ENCODE results near the gene NT5C1A.

The NT5C1A gene

DNA sequence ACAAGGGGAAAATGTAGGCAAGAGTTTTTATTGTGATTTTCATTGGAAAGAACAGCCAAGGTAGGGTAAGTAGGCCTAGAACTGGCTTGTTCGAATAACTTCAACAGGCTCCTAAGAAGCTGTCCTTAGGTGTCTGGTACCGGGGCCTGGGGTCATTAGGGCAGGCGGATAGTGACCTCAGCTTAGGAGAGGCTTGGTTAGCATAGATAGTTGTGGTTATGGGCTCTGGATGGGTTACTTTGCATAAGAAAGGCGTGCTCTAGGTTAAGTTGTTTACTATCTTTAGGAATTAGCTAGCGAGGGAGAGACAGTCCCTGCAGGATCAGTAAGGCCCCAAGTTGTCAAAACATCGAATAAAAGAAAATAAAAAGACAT, 40.0 kb upstream of the NT5C1A start:
- DNase-seq (ENCODE audit: low read depth, low spot score) = no peak
- ChIA-PET POLR2A (no interaction called here), CTCF (interaction anchor here (0.9 to 13.5 kb wide), 5 partner anchors 15 to 104 kb away, joined by 3 to 182 read pairs (median 4); no protein-coding TSS in a partner anchor)
- H3K4me3 ChIP-seq (ENCODE audit: low read depth, low read length) = no peak overlapping the region
- TF ChIP-seq, protein P1, sequence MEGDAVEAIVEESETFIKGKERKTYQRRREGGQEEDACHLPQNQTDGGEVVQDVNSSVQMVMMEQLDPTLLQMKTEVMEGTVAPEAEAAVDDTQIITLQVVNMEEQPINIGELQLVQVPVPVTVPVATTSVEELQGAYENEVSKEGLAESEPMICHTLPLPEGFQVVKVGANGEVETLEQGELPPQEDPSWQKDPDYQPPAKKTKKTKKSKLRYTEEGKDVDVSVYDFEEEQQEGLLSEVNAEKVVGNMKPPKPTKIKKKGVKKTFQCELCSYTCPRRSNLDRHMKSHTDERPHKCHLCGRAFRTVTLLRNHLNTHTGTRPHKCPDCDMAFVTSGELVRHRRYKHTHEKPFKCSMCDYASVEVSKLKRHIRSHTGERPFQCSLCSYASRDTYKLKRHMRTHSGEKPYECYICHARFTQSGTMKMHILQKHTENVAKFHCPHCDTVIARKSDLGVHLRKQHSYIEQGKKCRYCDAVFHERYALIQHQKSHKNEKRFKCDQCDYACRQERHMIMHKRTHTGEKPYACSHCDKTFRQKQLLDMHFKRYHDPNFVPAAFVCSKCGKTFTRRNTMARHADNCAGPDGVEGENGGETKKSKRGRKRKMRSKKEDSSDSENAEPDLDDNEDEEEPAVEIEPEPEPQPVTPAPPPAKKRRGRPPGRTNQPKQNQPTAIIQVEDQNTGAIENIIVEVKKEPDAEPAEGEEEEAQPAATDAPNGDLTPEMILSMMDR (IDR thresholded peaks at IDR 0.05; ENCODE audit: insufficient read depth, low read length, missing control alignments) = no peak

DNA sequence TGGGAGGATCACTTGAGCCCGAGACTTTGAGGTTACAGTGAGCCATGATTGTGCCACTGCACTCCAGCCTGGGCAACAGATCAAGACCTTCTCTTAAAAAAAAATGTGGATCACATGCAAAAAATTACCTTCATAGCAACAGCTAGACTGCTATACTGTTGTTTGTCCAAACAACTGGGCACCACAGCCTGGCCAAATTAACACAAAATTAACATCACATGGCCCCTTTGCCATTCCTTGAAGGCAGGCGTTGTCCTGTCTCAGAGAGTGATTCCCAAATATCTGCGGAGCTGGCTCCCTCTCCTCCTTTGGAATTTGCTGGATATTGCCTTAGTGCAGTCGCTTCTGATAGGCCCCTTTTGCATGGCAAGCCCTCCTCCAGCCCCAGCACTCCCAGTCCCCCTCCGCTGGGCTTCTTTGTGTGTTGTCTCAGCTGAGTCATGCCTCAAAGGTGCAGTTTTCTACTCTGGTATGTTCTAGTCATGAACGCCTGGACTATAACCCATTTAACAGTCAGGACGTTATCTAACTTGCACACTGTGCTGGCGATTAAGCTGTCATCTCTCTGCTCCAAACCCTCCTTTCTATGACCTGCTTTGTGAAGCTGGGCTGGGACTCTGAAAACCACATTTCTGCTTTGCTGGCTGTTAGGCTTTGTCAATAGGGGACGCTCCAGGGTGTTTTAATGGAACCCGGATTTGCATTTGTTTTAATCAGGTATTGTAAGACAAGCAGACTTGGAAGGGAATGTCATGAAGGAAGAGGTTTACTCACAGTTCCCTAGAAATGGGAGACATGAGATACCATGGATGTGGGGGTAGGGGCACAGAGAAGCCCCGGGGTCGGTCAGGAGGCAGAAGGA, 39.4 kb upstream of the NT5C1A start:
- H3K4me3 ChIP-seq (ENCODE audit: low read depth, low read length) = no peak overlapping the region
- DNase-seq (ENCODE audit: low read depth, low spot score) = no peak
- POLR2A ChIA-PET = no interaction called here
- TF ChIP-seq, protein P1 (IDR thresholded peaks at IDR 0.05; ENCODE audit: insufficient read depth, low read length, missing control alignments) = no peak
- CTCF ChIA-PET = interaction anchor here (0.9 to 13.5 kb wide), 4 partner anchors 9 to 104 kb away, joined by 4 to 182 read pairs (median 6); no protein-coding TSS in a partner anchor

DNA sequence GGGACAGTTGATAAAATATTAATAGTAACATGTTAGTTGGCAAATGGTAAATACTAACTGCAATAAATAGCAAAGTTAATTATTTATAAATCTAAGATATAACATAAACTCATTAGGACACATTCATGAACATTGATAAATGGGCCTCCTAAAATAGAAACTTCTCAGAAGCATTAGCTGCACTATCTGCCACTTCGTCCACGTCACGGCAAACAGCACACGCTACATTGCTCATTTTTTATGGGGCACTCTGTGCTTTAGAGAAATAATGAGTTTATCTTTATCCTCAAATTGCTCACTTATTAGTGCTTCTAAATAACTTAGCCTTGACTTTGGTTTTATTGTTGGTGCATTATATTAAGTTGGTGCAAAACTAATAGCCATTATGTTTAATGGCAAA, 35.6 kb upstream of the NT5C1A start:
- DNase-seq (ENCODE audit: low read depth, low spot score) = no peak
- TF ChIP-seq, protein P1 (IDR thresholded peaks at IDR 0.05; ENCODE audit: insufficient read depth, low read length, missing control alignments) = no peak
- H3K4me3 ChIP-seq (ENCODE audit: low read depth, low read length) = no peak overlapping the region
- POLR2A ChIA-PET = no interaction called here
- CTCF ChIA-PET = interaction anchor here (1.0 kb wide), 1 partner anchor 101 kb away, joined by 4 read pairs; no protein-coding TSS in a partner anchor

DNA sequence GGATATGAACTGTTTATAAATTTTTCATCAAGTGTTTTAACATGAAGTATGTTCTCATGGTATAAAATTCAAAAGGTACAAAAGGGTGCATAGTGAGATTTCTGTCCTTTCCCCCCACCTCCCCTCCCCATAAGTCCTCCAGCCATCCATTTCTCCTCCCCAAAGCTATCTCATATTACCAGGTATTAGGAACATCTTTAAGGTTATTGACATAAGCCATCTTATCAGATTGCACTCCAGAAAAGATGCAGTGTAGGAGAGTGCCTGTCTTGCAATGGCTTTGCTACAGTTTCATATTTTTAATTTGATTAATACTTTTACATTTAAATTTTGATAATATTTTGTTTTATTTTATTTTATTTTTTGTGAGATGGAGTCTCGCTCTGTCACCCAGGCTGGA, 32.9 kb upstream of the NT5C1A start:
- H3K4me3 ChIP-seq (ENCODE audit: low read depth, low read length) = no peak overlapping the region
- POLR2A ChIA-PET = no interaction called here
- CTCF ChIA-PET = interaction anchor here (0.6 to 3.2 kb wide), 5 partner anchors 11 to 98 kb away, joined by 3 to 11 read pairs (median 4); partner anchors contain the start of gene NT5C1A
- no peak for DNase-seq (ENCODE audit: low read depth, low spot score)
- TF ChIP-seq, protein P1 (IDR thresholded peaks at IDR 0.05; ENCODE audit: insufficient read depth, low read length, missing control alignments) = no peak

DNA sequence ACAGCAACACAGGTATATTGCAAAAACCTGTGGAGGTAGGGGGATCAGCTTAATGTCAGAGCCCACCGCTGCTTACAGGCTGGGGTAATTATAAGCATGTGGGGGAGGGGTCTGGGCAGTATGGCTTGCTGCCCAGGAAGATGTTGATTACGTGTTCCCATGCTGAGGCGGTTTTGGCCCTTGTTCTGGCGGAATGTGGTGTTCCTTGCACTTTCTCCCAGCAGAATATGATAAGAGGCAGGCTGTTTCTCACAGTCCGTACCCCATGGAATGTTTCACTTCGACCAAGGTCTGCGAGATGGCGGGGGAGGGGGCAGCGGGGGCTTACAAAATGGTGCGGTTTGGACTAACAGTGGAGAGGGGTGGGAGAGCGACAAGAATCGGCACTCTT, 29.1 kb upstream of the NT5C1A start:
- no peak overlapping the region for H3K4me3 ChIP-seq (ENCODE audit: low read depth, low read length)
- no peak for DNase-seq (ENCODE audit: low read depth, low spot score)
- TF ChIP-seq, protein P1 (IDR thresholded peaks at IDR 0.05; ENCODE audit: insufficient read depth, low read length, missing control alignments) = no peak
- CTCF ChIA-PET = interaction anchor here (1.1 to 4.9 kb wide), 6 partner anchors 13 to 125 kb away, joined by 3 to 16 read pairs (median 5); partner anchors contain the start of gene NT5C1A
- POLR2A ChIA-PET = no interaction called here

DNA sequence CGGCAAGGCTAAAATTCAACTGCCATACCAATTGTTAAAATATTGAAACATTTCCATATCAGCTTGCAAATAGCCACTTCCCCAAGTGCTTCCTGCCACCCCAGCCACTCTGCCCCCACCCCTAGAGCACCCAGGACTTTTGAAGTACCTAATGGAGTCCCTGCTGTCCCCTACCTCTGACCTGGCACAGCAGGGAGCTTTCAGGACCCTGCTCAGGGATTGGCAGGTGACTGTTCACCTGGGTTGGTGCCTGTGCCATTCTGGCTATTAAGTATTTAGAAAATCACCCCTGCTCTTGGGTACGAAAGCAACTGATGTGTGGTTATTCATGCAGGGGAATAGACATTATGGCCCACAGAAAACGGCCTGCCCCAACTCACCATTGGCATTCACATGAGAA, 28.4 kb upstream of the NT5C1A start:
- CTCF ChIA-PET = interaction anchor here (1.2 to 4.9 kb wide), 2 partner anchors 28 to 125 kb away, joined by 3 to 16 read pairs; partner anchors contain the start of gene NT5C1A
- POLR2A ChIA-PET = no interaction called here
- TF ChIP-seq, protein P1 (IDR thresholded peaks at IDR 0.05; ENCODE audit: insufficient read depth, low read length, missing control alignments) = no peak

More for the DNA sequence above, 28.4 kb upstream of the NT5C1A start:
- DNase-seq (ENCODE audit: low read depth, low spot score) = no peak
- H3K4me3 ChIP-seq (ENCODE audit: low read depth, low read length) = no peak overlapping the region

All from AG04449 (cell line).